Spleen (tissue), 11 donors: ENCODE measurements around the gene ANP32A. TPM values are rescaled to one million over a fixed set of nuclear protein-coding genes. Genes with fewer than 3 reads are reported as not detected.

Experiments
- DNase-seq: peaks from one replicate; pipeline ENCODE4 v3.0.0-alpha.2; 2020
- H3K27ac ChIP-seq, 8 donors: fragments of 200-600 bp; sonication (generic) in 7 of 8; 1 replicate in 4 of 8; 2 replicates in 4 of 8; pipeline versions ENCODE4 v1.5.0 to v1.8.0; 2016 to 2021; ENCODE audit warnings: inconsistent platforms in 4 of 8, mild to moderate bottlenecking in 4 of 8, moderate library complexity in 1 of 8
- H3K27me3 ChIP-seq, 7 donors: fragments of 200-600 bp; sonication (generic) in 6 of 7; replicated peaks in 1 of 7; 1 replicate in 4 of 7; 2 replicates in 3 of 7; pipeline versions ENCODE4 v1.5.0 to v1.8.0; 2016 to 2021; ENCODE audit warnings: inconsistent platforms in 3 of 7, mild to moderate bottlenecking in 1 of 7
- H3K36me3 ChIP-seq, 6 donors: fragments of 200-600 bp; sonication (generic) in 5 of 6; 1 replicate in 4 of 6; 2 replicates in 2 of 6; pipeline versions ENCODE4 v1.5.0 to v1.8.0; 2016 to 2021; ENCODE audit warnings: inconsistent platforms in 2 of 6
- H3K4me1 ChIP-seq, 6 donors: fragments of 200-600 bp; sonication (generic) in 5 of 6; 1 replicate in 3 of 6; 2 replicates in 3 of 6; pipeline versions ENCODE4 v1.5.0 to v1.8.0; 2016 to 2021; ENCODE audit warnings: inconsistent platforms in 3 of 6
- H3K4me3 ChIP-seq, 8 donors: fragments of 200-600 bp; sonication (generic) in 7 of 8; 1 replicate in 4 of 8; 2 replicates in 4 of 8; pipeline versions ENCODE4 v1.5.0 to v1.8.0; 2016 to 2021; ENCODE audit warnings: inconsistent platforms in 4 of 8, mild to moderate bottlenecking in 4 of 8, moderate library complexity in 2 of 8
- H3K9me3 ChIP-seq, 8 donors: fragments of 200-600 bp; sonication (generic) in 7 of 8; 1 replicate in 4 of 8; 2 replicates in 4 of 8; pipeline versions ENCODE4 v1.5.0 to v1.8.0; 2016 to 2021; ENCODE audit warnings: inconsistent platforms in 4 of 8
- CTCF ChIP-seq, 11 experiments: fragments of 200-600 bp in 7 of 11; fragments of 450-650 bp in 4 of 11; sonication (generic) in 4 of 11; IDR thresholded peaks in 8 of 11; conservative IDR thresholded peaks in 3 of 11; 1 replicate in 7 of 11; 2 replicates in 4 of 11; pipeline versions ENCODE4 v1.4.0 to v1.8.0; 2016 to 2021; ENCODE audit warnings: antibody characterized with exemption in 11 of 11, inconsistent platforms in 4 of 11, mild to moderate bottlenecking in 1 of 11
- POLR2A ChIP-seq, 3 donors: fragments of 450-650 bp; IDR thresholded peaks; one replicate each; pipeline ENCODE4 v1.5.1; 2017; ENCODE audit warnings: antibody characterized with exemption in 3 of 3, mild to moderate bottlenecking in 1 of 3
- POLR2AphosphoS5 ChIP-seq, 3 donors: sonication (generic); formaldehyde crosslinking; IDR thresholded peaks; one replicate each; pipeline ENCODE4 v1.5.1; 2017; ENCODE audit warnings: antibody characterized with exemption in 3 of 3
- WGBS, 5 donors: extraction: QIAGEN DNeasy Blood & Tissue Kit in 3 of 5; methylation state at CpG; one replicate each; pipeline versions ENCODE4 v1.1.5 to v1.1.7; 2013 to 2018; 5-methylcytosine and 5-hydroxymethylcytosine counted together
- intact Hi-C: fragments of 100-400 bp; cut with DNase I; formaldehyde crosslinking; loops from one replicate; pipeline ENCODE4 v1.15.0; 2023; ENCODE audit warnings: low total_unique reads
- polyA plus RNA-seq, 3 donors: library from polyadenylated mRNA; stranded (reverse); fragments of 200-250 nt; gene quantifications; one replicate each; pipeline ENCODE4 v1.2.1, GENCODE V29; 2013
- total RNA-seq, 7 donors: library from RNA; depleted of rRNA in 3 of 7; stranded (reverse); fragments of >200 nt in 3 of 7; fragmentation: NEBNext Ultra II Directional in 4 of 7; extraction: Animal tissue kit (Norgen Biotek cat#: 25700) in 4 of 7; gene quantifications; one replicate each; pipeline versions ENCODE4 v1.1.0 to v1.2.1, GENCODE V29; 2016 to 2021
- donor health status: healthy with polysubstance abuse.
- donor health status: DM: no; HTN: no; CAD: no; lungs with moderate emphysema.
- donor health status: DM: no; HTN: no; CAD: no.
- donor health status: Bipolar disorder and iron deficiency.
- donor health status: healthy.
- donor health status: DM: no; HTN: no; CAD: no.
- donor health status: DM: yes; HTN: yes; CAD: no.

ANP32A gene
- total and polyA plus RNA-seq, 10 donors = 58.6 to 163 (median 102) TPM

- peaks cover 13 to 100% (median 92%) of the 10 kb centered on the region in 6 donors for H3K4me1 ChIP-seq
- intact Hi-C loops = no loop called here
Measured at GRCh38 chr15:68812069-68812468, 8.6 kb downstream of the ANP32A start.

DNA sequence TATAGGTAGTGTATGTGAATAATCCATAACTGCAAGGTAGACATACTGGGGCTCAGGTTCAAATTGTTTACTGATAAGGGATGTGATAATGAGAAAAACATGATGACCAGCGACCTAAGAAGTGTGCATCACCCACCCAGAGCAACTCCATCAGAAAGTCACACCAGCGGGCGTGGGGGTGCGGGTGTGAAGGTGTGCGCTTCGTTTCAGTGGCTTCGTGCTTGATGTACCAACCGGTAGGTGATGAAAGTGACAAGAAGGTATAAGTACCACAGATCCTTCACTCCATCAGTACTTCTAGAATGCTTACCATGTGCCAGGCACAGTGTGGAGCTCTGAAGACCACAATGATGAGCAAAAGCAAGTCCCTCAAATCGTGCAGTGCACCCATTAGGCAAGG, 11.2 kb downstream of the ANP32A start:
- DNase-seq = no peak
- TF ChIP-seq POLR2AphosphoS5 (IDR thresholded peaks at IDR 0.05) = no peak
- TF ChIP-seq CTCF (IDR thresholded peaks at IDR 0.05 in 8 of 11, conservative IDR thresholded peaks at IDR 0.05 in 3 of 11) = no peak
- no peak for TF ChIP-seq POLR2A (IDR thresholded peaks at IDR 0.05)
- H3K4me1 ChIP-seq = peaks cover 3 to 100% (median 86%) of the 10 kb centered on the region in 6 donors
- H3K27ac ChIP-seq = no peak overlapping the region
- H3K4me3 ChIP-seq = no peak overlapping the region
- H3K9me3 ChIP-seq = no peaks in the 10 kb centered on the region
- H3K27me3 ChIP-seq = no peaks in the 10 kb centered on the region
- WGBS, 5 donors = 74 to 86% (median 79%) methylated on average over 9 of the region's 9 CpGs
- intact Hi-C loops = no loop called here
- H3K36me3 ChIP-seq = peaks cover 0 to 51% (median 2%) of the 10 kb centered on the region in 6 donors

More at GRCh38 chr15:68812069-68812468, 8.6 kb downstream of the ANP32A start:
- Histone ChIP-seq H3K4me3 (no peak overlapping the region), H3K36me3 (peaks cover 0 to 30% (median 2%) of the 10 kb centered on the region in 6 donors), H3K27me3 (no peaks in the 10 kb centered on the region), H3K9me3 (no peaks in the 10 kb centered on the region), H3K27ac (no peak overlapping the region)
- TF ChIP-seq CTCF (IDR thresholded peaks at IDR 0.05 in 8 of 11, conservative IDR thresholded peaks at IDR 0.05 in 3 of 11) (no peak), POLR2A (IDR thresholded peaks at IDR 0.05) (no peak), POLR2AphosphoS5 (IDR thresholded peaks at IDR 0.05) (no peak)
- WGBS, 5 donors = 59 to 84% (median 79%) methylated on average over 8 of the region's 8 CpGs
- DNase-seq = no peak

DNA sequence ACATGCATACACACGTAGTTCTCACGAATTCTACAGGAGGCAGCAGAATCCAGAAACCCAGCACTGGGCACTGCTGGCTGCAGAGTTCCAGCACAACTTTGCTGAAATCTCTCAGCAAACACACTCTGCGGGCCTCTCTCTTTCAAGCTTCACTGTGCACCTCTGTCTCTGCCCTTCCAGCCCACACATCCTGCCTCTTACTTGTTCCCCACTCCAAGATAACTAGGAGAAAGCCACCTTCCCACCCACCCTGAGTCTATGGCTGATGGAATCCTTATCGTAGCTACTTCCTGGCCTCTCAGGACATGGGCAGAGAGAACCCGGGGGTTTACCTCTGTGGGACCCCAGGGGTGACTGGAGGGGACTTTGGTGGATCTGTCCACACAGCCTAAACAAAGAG, 11.9 kb downstream of the ANP32A start:
- H3K4me3 ChIP-seq = no peak overlapping the region
- no peak for TF ChIP-seq POLR2A (IDR thresholded peaks at IDR 0.05)
- no peak for TF ChIP-seq POLR2AphosphoS5 (IDR thresholded peaks at IDR 0.05)
- no peak for TF ChIP-seq CTCF (IDR thresholded peaks at IDR 0.05 in 8 of 11, conservative IDR thresholded peaks at IDR 0.05 in 3 of 11)
- no peaks in the 10 kb centered on the region for H3K9me3 ChIP-seq
- H3K27ac ChIP-seq = peak overlapping the region in 1 of 8 donors; percentile 10
- peaks cover 3 to 100% (median 79%) of the 10 kb centered on the region in 6 donors for H3K4me1 ChIP-seq
- intact Hi-C loops = no loop called here
- peaks cover 0 to 59% (median 2%) of the 10 kb centered on the region in 6 donors for H3K36me3 ChIP-seq
- no peak for DNase-seq
- no peaks in the 10 kb centered on the region for H3K27me3 ChIP-seq
- WGBS, 5 donors = 51 to 65% (median 58%) methylated on average over 5 of the region's 5 CpGs

DNA sequence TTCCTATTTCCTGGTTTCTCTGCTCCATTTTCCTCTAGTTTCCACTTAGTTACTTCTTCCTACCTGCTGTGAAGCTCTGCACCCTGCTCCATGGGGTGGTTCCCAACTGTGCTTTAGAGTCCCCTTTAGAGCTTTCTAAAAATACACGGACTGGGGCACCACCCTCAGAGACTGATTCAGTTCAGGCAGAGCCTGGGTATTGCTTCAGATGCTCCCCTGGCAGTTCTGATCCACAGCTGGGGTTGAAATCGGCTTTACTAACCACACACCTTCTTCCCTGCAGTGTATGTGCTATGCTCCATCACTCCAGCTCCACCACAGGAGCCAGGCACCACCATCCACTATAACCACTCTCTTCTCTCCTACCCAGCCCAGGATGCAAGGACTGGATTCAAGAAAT, 12.6 kb downstream of the ANP32A start:
- Histone ChIP-seq H3K36me3 (peaks cover 0 to 65% (median 2%) of the 10 kb centered on the region in 6 donors), H3K4me1 (peaks cover 3 to 99% (median 75%) of the 10 kb centered on the region in 6 donors), H3K27me3 (no peaks in the 10 kb centered on the region), H3K27ac (peak overlapping the region in 1 of 8 donors; percentile 24), H3K9me3 (no peaks in the 10 kb centered on the region), H3K4me3 (no peak overlapping the region)
- DNase-seq = no peak
- 26 to 47% (median 35%) methylated on average over 2 of the region's 2 CpGs for WGBS, 5 donors
- TF ChIP-seq CTCF (IDR thresholded peaks at IDR 0.05 in 8 of 11, conservative IDR thresholded peaks at IDR 0.05 in 3 of 11) (no peak), POLR2AphosphoS5 (IDR thresholded peaks at IDR 0.05) (no peak), POLR2A (IDR thresholded peaks at IDR 0.05) (no peak)
- intact Hi-C loops = no loop called here
